ENCODE measurements around the gene AEN.

AEN gene

DNA sequence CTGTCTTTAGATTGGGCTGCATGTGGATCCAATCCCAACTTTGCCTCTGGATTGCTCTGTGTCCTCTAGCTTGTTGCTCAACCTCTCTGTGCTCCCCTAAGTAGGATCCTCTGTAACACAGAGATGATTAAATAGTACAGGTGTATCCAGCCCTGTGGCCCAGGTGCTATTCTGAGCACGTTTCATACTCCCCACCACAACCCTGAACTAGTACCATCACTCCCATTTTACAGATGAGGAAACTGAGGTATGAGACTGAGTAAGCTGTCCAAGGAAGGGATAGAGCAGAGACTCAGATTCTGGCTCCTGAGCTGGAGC lies 24.9 kb downstream of the AEN start:
- no peak for DNase-seq (ENCODE audit: insufficient read length, low spot score)
- no peak for FAIRE-seq
- TF ChIP-seq, protein P1, sequence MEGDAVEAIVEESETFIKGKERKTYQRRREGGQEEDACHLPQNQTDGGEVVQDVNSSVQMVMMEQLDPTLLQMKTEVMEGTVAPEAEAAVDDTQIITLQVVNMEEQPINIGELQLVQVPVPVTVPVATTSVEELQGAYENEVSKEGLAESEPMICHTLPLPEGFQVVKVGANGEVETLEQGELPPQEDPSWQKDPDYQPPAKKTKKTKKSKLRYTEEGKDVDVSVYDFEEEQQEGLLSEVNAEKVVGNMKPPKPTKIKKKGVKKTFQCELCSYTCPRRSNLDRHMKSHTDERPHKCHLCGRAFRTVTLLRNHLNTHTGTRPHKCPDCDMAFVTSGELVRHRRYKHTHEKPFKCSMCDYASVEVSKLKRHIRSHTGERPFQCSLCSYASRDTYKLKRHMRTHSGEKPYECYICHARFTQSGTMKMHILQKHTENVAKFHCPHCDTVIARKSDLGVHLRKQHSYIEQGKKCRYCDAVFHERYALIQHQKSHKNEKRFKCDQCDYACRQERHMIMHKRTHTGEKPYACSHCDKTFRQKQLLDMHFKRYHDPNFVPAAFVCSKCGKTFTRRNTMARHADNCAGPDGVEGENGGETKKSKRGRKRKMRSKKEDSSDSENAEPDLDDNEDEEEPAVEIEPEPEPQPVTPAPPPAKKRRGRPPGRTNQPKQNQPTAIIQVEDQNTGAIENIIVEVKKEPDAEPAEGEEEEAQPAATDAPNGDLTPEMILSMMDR (IDR thresholded peaks at IDR 0.05; ENCODE audit: insufficient read depth, missing control alignments), result no peak

DNA sequence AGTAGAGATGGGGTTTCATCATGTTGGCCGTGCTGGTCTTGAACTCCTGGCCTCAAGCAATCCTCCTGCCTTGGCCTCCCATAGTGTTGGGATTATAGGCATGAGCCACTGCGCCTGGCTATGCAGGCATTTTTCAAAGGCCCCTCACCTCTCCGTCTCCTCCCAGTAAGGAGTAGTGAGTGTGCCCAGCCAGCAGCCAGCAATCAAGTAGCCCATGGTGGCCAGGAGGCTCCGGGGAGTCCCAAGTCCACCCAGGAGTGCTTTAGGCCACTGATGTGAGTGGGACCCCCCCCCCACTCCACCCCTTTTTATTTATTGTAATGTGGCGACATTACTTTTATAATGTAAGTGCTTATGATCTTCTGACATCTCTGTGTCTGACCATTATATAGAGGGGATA lies 25.8 kb downstream of the AEN start:
- FAIRE-seq (no peak), DNase-seq (ENCODE audit: insufficient read length, low spot score) (no peak)
- TF ChIP-seq, protein P1 (IDR thresholded peaks at IDR 0.05; ENCODE audit: insufficient read depth, missing control alignments), result no peak

DNA sequence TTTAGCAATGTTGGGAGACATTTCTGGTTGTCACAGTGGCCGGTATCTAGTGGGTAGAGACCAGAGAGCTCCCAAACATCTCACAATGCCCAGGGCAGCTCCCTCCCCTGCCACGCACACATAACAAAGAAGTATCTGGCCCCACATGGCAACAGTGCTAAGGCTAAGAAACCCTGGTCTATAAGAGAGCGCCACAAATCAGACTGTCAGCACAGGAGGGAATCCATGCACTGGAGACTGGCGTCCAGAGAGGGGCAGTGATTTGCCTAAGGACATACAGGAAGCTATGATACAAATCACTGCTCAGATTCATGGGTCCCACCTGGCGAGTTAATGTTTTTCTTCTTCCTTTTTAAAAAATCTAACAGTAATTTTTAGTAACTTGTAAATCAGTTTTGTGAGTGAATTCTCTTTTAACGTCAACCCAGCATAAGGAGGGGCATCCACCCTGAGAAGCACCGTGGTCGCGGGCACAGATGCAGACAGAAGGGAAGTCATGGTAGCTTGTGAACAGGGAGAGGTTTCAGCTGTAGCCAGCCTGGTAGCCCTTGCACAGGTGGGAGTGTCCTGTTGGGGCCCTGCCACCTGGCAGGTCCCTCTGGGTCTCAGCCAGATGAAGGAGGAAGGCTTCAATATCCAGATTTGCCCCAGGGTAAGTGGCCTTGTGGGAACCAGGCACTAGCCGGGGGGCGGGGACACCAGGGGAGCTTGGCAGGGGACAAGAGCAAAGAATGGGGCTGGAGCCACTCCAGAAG lies 26.4 kb downstream of the AEN start:
- DNase-seq (ENCODE audit: insufficient read length, low spot score) (no peak), FAIRE-seq (no peak)
- TF ChIP-seq, protein P1 (IDR thresholded peaks at IDR 0.05; ENCODE audit: insufficient read depth, missing control alignments), result no peak

DNA sequence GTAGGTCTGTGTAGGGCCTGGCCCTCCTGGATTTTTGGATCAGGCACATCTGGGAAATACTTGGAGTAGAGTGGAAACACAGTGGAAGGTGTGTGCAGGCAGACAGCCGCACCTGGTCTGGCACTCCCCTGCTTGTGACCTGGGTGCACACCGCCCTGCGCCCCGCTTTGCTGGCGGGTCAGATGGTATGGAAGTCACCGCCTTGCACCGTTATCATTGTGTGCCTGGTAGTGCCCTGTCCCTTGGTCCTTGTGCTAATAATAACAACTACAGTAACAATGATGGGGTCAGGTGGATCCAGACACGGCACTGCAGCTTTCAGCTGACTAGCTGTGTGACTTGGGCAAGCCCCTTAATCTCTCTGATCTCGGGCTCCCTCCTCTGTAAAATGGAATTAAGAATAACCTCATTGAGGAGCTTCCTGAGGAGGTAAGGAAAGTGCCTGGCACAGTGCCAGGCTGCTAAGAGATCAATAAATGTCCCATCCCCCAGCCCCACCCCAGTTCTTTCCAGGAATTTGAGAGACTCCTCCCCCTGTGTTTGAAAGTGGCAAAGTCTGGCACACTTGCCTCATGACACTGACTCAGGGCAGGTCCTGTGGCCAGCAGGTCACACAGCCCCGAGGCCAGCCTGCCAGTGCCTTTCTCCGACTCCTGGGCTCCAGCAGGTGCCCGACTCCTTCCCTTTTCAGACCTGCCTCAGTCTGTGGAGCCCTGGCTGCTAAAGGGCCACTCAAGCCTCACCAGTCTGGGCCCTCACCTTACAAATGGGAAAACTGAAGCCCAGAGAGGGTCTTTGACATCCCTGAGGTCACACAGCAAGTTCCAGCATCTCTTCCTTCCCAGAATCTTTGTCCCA lies 27.4 kb downstream of the AEN start:
- DNase-seq (ENCODE audit: insufficient read length, low spot score) (no peak), FAIRE-seq (no peak)
- TF ChIP-seq, protein P1 (IDR thresholded peaks at IDR 0.05; ENCODE audit: insufficient read depth, missing control alignments), result no peak

DNA sequence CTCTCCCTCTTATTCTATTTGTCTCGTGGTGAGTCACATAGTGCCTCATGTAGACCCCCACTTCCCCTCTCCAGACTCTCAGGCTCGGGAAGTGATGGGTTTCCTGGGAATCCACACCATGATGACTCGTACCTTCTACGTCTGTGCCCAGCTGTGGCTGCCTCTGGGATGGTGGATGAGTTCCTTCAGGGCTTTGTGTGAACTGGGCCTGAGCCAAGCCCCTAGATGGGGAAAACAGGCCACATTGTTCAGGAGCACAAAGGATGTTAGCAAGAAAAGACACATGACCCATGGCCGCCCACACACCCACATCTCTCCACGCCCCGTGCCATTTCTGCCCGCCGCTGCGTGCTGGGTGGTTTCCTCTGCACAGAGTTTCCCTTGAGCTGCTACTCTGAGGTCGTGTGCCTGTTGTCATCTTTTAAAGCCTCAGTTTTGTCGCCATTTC lies 28.2 kb downstream of the AEN start:
- DNase-seq (ENCODE audit: insufficient read length, low spot score) (no peak), FAIRE-seq (no peak)
- TF ChIP-seq, protein P1 (IDR thresholded peaks at IDR 0.05; ENCODE audit: insufficient read depth, missing control alignments), result no peak

DNA sequence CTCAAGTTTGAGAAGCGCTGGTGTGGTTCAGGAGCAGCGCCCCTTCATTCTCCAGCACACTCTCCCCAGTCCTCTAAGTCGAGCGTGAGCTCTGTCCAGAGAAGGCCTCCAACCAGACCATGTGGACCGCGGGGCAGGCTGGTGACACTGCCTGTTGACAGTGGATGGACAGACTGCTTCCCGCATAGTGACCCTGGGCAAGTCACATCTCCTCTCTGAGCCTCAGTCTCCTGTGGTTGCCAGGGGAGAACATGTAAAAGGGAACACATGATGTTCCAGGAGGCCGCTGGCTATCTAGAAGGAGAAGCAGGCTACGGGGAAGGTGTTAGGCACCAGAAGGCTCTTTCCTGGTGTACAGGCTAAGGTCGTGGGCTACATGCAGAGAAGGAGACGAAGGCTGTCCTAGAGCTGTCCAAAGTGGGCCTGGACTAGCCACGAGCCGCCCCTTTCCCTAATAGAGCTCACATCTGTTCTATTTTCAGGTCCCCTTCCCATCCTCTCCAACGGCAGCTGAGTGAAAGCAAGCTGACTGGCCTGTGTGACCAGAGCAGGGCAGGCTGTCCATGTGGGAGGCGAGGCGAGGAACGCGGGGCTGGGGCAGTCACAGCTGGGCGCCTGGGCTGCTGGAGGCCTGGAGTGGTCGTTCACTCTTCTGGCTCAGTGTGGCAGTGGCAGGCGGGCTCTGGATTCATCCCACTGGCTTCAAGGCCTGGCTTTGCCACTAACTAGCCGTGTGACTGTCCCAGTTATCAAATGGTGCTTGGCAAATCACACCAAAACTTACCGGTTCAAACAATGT lies 28.8 kb downstream of the AEN start:
- TF ChIP-seq, protein P1 (IDR thresholded peaks at IDR 0.05; ENCODE audit: insufficient read depth, missing control alignments), result no peak
- FAIRE-seq (no peak), DNase-seq (ENCODE audit: insufficient read length, low spot score) (no peak)

All from D721Med (cell line).